IMR-90 (cell line): ENCODE measurements around the gene SPATA9. TPM values are rescaled to one million over a fixed set of nuclear protein-coding genes. Genes with fewer than 3 reads are reported as not detected.
"Not testable (repeated sequence)": the region's sequence is repeated elsewhere in the genome, so short reads cannot be mapped to it uniquely, and the experiment has no call there.

Experiments
- ATAC-seq: fragments of 200-7000 bp; cut with Tn5 transposase; 2 replicates; pipeline ENCODE4 v1.9.1; 2020; ENCODE audit warnings: low read depth, mild to moderate bottlenecking, moderate library complexity
- BruUV-seq: library from RNA; stranded (reverse); fragments of 400-500 nt; replicated peaks from 2 replicates; lab custom pipeline; 2021; lab: Mats Ljungman, UMichigan
- CTCF ChIA-PET: fragments of 300-600 bp; formaldehyde crosslinking; extraction: SDS; loops from one replicate; lab custom pipeline; 2021; ENCODE audit warnings: antibody characterized with exemption; lab: Yijun Ruan, JAX
- POLR2A ChIA-PET: fragments of 300-600 bp; sonication (Branson Sonifier 250); formaldehyde crosslinking; loops from one replicate; lab custom pipeline; 2022; ENCODE audit warnings: antibody characterized with exemption; ENCODE audit not compliant: unreplicated experiment; lab: Charles Lee
- DNase-seq: peaks from one replicate; pipeline ENCODE4 v3.0.0; 2013
- H2AFZ ChIP-seq: replicated peaks from 2 replicates; pipeline ENCODE3; 2013; ENCODE audit warnings: low read length, mild to moderate bottlenecking; ENCODE audit not compliant: poor library complexity
- H2AK5ac ChIP-seq: 2 replicates; pipeline ENCODE4 v1.6.1; 2013; ENCODE audit warnings: low read depth, low read length, inconsistent platforms
- H2AK9ac ChIP-seq: replicated peaks from 2 replicates; pipeline ENCODE3; 2013; ENCODE audit warnings: mild to moderate bottlenecking, low read depth, low read length, moderate library complexity; ENCODE audit not compliant: poor library complexity
- H2BK120ac ChIP-seq: 2 replicates; pipeline ENCODE4 v1.6.1; 2013; ENCODE audit warnings: low read depth, low read length, inconsistent platforms
- H2BK15ac ChIP-seq: 3 replicates; pipeline ENCODE4 v1.6.1; 2013; ENCODE audit warnings: low read depth, low read length, inconsistent platforms
- H2BK20ac ChIP-seq: 2 replicates; pipeline ENCODE4 v1.6.1; 2013; ENCODE audit warnings: low read depth, mild to moderate bottlenecking, inconsistent platforms, low read length, moderate library complexity
- H2BK5ac ChIP-seq: 2 replicates; pipeline ENCODE4 v1.6.1; 2013; ENCODE audit warnings: mild to moderate bottlenecking, low read depth, low read length, inconsistent platforms; ENCODE audit not compliant: poor library complexity, severe bottlenecking
- H3K14ac ChIP-seq: replicated peaks from 2 replicates; pipeline ENCODE4 v1.6.1; 2013; ENCODE audit warnings: low read depth, low read length, inconsistent platforms
- H3K18ac ChIP-seq: 2 replicates; pipeline ENCODE4 v1.6.1; 2013; ENCODE audit warnings: low read depth, low read length, control low read depth
- H3K23ac ChIP-seq: 2 replicates; pipeline ENCODE4 v1.6.1; 2013; ENCODE audit warnings: low read depth, low read length, inconsistent platforms
- H3K27ac ChIP-seq: 2 replicates; pipeline ENCODE4 v1.5.1; 2013; ENCODE audit warnings: mild to moderate bottlenecking, control low read depth, low read length; ENCODE audit not compliant: insufficient read depth
- H3K27me3 ChIP-seq: 2 replicates; pipeline ENCODE4 v1.6.1; 2013; ENCODE audit warnings: low read length; ENCODE audit not compliant: control insufficient read depth, insufficient read depth
- H3K36me3 ChIP-seq: 2 replicates; pipeline ENCODE4 v1.6.1; 2013; ENCODE audit warnings: low read length, mixed read lengths; ENCODE audit not compliant: control insufficient read depth, insufficient read depth
- H3K4ac ChIP-seq: 2 replicates; pipeline ENCODE4 v1.6.1; 2013; ENCODE audit warnings: low read depth, low read length, inconsistent platforms
- H3K4me1 ChIP-seq: 2 replicates; pipeline ENCODE4 v1.6.1; 2013; ENCODE audit warnings: low read length, mixed read lengths; ENCODE audit not compliant: control insufficient read depth, insufficient read depth
- H3K4me2 ChIP-seq: 2 replicates; pipeline ENCODE4 v1.6.1; 2013; ENCODE audit warnings: low read depth, mild to moderate bottlenecking, control low read depth, low read length, moderate library complexity
- H3K4me3 ChIP-seq: 2 replicates; pipeline ENCODE4 v1.5.1; 2013; ENCODE audit warnings: low read depth, mild to moderate bottlenecking, control low read depth, low read length, moderate library complexity; ENCODE audit not compliant: insufficient read depth
- H3K56ac ChIP-seq: 2 replicates; pipeline ENCODE4 v1.6.1; 2013; ENCODE audit warnings: low read length, inconsistent platforms; ENCODE audit not compliant: insufficient read depth; ENCODE audit errors: extremely low read depth
- H3K79me1 ChIP-seq, 2 experiments: 2 replicates each; pipeline ENCODE4 v1.6.1; 2013; ENCODE audit warnings: low read length in 2 of 2, inconsistent platforms in 1 of 2, low read depth in 1 of 2
- H3K9ac ChIP-seq: 2 replicates; pipeline ENCODE4 v1.6.1; 2013; ENCODE audit warnings: low read depth, low read length, control low read depth
- H3K9me1 ChIP-seq: 2 replicates; pipeline ENCODE4 v1.6.1; 2013; ENCODE audit warnings: low read length, inconsistent platforms; ENCODE audit not compliant: insufficient read depth
- H3K9me3 ChIP-seq: 2 replicates; pipeline ENCODE4 v1.6.1; 2013; ENCODE audit warnings: low read length; ENCODE audit not compliant: control insufficient read depth, insufficient read depth
- H4K20me1 ChIP-seq: 2 replicates; pipeline ENCODE4 v1.6.1; 2013; ENCODE audit warnings: low read length, inconsistent platforms; ENCODE audit not compliant: insufficient read depth
- H4K5ac ChIP-seq: 2 replicates; pipeline ENCODE4 v1.6.1; 2013; ENCODE audit warnings: mild to moderate bottlenecking, low read depth, low read length, control low read depth
- H4K8ac ChIP-seq, 2 experiments: 2 replicates each; pipeline ENCODE4 v1.6.1; 2013; ENCODE audit warnings: low read depth in 2 of 2, low read length in 2 of 2, control low read depth in 1 of 2, inconsistent platforms in 1 of 2
- H4K91ac ChIP-seq: 2 replicates; pipeline ENCODE4 v1.6.1; 2013; ENCODE audit warnings: low read depth, low read length, inconsistent platforms; ENCODE audit not compliant: insufficient read depth
- WGBS, 2 experiments: methylation state at CpG; one replicate each; pipeline versions ENCODE4 v1.1.5 to v1.1.7; 2013; ENCODE audit warnings: missing lambda C conversion rate in 2 of 2; ENCODE audit not compliant: insufficient read length in 1 of 2; ENCODE audit errors: extremely low coverage in 2 of 2; 5-methylcytosine and 5-hydroxymethylcytosine counted together
- dilution Hi-C: fragments of 300-500 bp; cut with HindIII; formaldehyde crosslinking; loops from one replicate; pipeline ENCODE4 v1.14.3; 2018; ENCODE audit warnings: low sequenced_read_pairs; ENCODE audit not compliant: unreplicated experiment
- in situ Hi-C: fragments of 300-500 bp; cut with MboI; formaldehyde crosslinking; loops from 3 replicates; pipeline ENCODE4 v1.14.3; 2019; ENCODE audit warnings: low sequenced_read_pairs, inconsistent platforms, mixed read lengths
- intact Hi-C: fragments of 100-400 bp; cut with micrococcal nuclease; formaldehyde crosslinking; loops from 2 replicates; pipeline ENCODE4 v1.10.0; 2022
- polyA plus RNA-seq, 3 experiments: library from polyadenylated mRNA; depleted of rRNA; stranded (reverse); fragments of >200 nt; gene quantifications; 2 replicates each; pipeline ENCODE4 v1.2.3, GENCODE V29; 2012; ENCODE audit warnings: low replicate concordance in 1 of 3
- total RNA-seq: library from RNA; depleted of rRNA; stranded (reverse); fragments of >200 nt; gene quantifications from 2 replicates; pipeline ENCODE4 v1.2.3, GENCODE V29; 2012

The SPATA9 gene
- total and polyA plus RNA-seq, 2 of the 4 experiments (the other 2 are of a cell fraction), result 0.72 to 0.86 TPM

DNA sequence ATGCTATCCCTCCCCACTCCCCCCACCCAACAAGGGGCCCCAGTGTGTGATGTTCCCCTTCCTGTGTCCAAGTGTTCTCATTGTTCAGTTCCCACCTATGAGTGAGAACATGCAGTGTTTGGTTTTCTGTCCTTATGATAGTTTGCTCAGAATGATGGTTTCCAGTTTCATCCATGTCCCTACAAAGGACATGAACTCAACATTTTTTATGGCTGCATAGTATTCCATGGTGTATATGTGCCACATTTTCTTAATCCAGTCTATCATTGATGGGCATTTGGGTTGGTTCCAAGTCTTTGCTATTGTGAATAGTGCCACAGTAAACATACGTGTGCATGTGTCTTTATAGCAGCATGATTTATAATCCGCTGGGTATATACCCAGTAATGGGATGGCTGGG, 49.8 kb downstream of the SPATA9 start:
- H3K4me3 ChIP-seq, H3K9ac ChIP-seq, H4K91ac ChIP-seq, H2BK5ac ChIP-seq, H2AFZ ChIP-seq, H2AK9ac ChIP-seq, H3K18ac ChIP-seq, H3K4me2 ChIP-seq, H3K9me1 ChIP-seq, POLR2A ChIA-PET, H2AK5ac ChIP-seq, H3K23ac ChIP-seq, intact Hi-C loops, BruUV-seq, DNase-seq, H3K79me1 ChIP-seq, H3K56ac ChIP-seq, H2BK15ac ChIP-seq, H4K5ac ChIP-seq, H3K27ac ChIP-seq, H2BK20ac ChIP-seq, dilution Hi-C loops, H2BK120ac ChIP-seq, H4K8ac ChIP-seq, H3K9me3 ChIP-seq, H3K4ac ChIP-seq, H4K20me1 ChIP-seq, H3K36me3 ChIP-seq, ATAC-seq, H3K4me1 ChIP-seq, H3K14ac ChIP-seq, H3K27me3 ChIP-seq, CTCF ChIA-PET: not testable (repeated sequence)
- in situ Hi-C loops, result loop anchor here (25.0 kb wide), 1 partner anchor 679 kb away; no protein-coding TSS in a partner anchor
- no CpG with 5 or more reads among the region's 2 CpGs for WGBS, 2 experiments
